ENCODE data around the gene SLC10A6.

DNA sequence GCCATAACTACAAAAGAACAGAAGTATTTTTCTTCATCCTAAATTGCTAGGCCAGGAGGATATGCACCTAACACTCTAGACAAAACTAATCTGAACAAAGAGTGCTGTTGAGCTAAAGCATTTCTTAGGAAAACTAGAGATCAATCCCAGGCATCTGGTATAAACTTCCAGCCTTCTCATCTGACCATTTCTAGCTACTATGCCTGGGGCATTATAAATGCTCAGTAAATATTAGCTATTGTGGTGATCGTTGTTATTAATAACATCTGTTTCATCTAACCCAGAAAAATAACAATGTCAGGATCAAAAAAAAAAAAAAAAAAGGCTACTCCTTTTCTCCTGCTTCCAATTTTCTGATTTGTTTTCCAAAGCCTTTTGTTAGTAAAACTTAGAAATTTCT is 7.7 kb upstream of the SLC10A6 start:
- TF ChIP-seq, protein P1, sequence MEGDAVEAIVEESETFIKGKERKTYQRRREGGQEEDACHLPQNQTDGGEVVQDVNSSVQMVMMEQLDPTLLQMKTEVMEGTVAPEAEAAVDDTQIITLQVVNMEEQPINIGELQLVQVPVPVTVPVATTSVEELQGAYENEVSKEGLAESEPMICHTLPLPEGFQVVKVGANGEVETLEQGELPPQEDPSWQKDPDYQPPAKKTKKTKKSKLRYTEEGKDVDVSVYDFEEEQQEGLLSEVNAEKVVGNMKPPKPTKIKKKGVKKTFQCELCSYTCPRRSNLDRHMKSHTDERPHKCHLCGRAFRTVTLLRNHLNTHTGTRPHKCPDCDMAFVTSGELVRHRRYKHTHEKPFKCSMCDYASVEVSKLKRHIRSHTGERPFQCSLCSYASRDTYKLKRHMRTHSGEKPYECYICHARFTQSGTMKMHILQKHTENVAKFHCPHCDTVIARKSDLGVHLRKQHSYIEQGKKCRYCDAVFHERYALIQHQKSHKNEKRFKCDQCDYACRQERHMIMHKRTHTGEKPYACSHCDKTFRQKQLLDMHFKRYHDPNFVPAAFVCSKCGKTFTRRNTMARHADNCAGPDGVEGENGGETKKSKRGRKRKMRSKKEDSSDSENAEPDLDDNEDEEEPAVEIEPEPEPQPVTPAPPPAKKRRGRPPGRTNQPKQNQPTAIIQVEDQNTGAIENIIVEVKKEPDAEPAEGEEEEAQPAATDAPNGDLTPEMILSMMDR (IDR thresholded peaks at IDR 0.05 in 4 of 5, conservative IDR thresholded peaks at IDR 0.05 in 1 of 5), result no peak
- no peak for TF ChIP-seq POLR2A (IDR thresholded peaks at IDR 0.05)
